ENCODE results near the gene TCERG1L. TPM values are rescaled to one million over a fixed set of nuclear protein-coding genes. Genes with fewer than 3 reads are reported as not detected.

The TCERG1L gene
- total RNA-seq, 4 donors from 2014 or later = not detected

- no peak for TF ChIP-seq CTCF (IDR thresholded peaks at IDR 0.05; ENCODE audit: low read depth)
Measured at GRCh38 chr10:131314799-131315198, 3.3 kb upstream of the TCERG1L start.

- TF ChIP-seq CTCF (IDR thresholded peaks at IDR 0.05; ENCODE audit: low read depth) = no peak
Measured at GRCh38 chr10:131314148-131314547, 2.6 kb upstream of the TCERG1L start.

- TF ChIP-seq CTCF (IDR thresholded peaks at IDR 0.05; ENCODE audit: low read depth) = no peak
Measured at GRCh38 chr10:131313377-131313776, 1.9 kb upstream of the TCERG1L start.

- no peak for TF ChIP-seq CTCF (IDR thresholded peaks at IDR 0.05; ENCODE audit: low read depth)
Measured at GRCh38 chr10:131312478-131312836, 936 bp upstream of the TCERG1L start.

GRCh38 chr10:131311402-131311660, 190 bp downstream of the TCERG1L start:
- TF ChIP-seq CTCF (IDR thresholded peaks at IDR 0.05; ENCODE audit: low read depth) = no peak

- TF ChIP-seq CTCF (IDR thresholded peaks at IDR 0.05; ENCODE audit: low read depth) = no peak
Measured at GRCh38 chr10:131310551-131311401, 745 bp downstream of the TCERG1L start.

GRCh38 chr10:131310142-131310541, 1.4 kb downstream of the TCERG1L start:
- no peak for TF ChIP-seq CTCF (IDR thresholded peaks at IDR 0.05; ENCODE audit: low read depth)
